COLO668 (cell line): ENCODE data around the gene CERS6.

ENCODE experiments used
- DNase-seq: peaks from one replicate; lab custom pipeline; 2025; ENCODE audit not compliant: unreplicated experiment; lab: John Stamatoyannopoulos, UW

The CERS6 gene

GRCh38 chr2:168722592-168722991 lies 266.5 kb downstream of the CERS6 start:
- DNase-seq: no peak

GRCh38 chr2:168723275-168723899 lies 267.3 kb downstream of the CERS6 start:
- DNase-seq: no peak

GRCh38 chr2:168726375-168726774 lies 270.3 kb downstream of the CERS6 start:
- no peak for DNase-seq

GRCh38 chr2:168727904-168728470 lies 271.9 kb downstream of the CERS6 start:
- DNase-seq: no peak

- no peak for DNase-seq
Observed at GRCh38 chr2:168729455-168729854, 273.4 kb downstream of the CERS6 start.

- DNase-seq: no peak
Observed at GRCh38 chr2:168730344-168730743, 274.3 kb downstream of the CERS6 start.

- no peak for DNase-seq
Observed at GRCh38 chr2:168731002-168731401, 274.9 kb downstream of the CERS6 start.

GRCh38 chr2:168731616-168732015 lies 275.5 kb downstream of the CERS6 start:
- no peak for DNase-seq

GRCh38 chr2:168732100-168732499 lies 276.0 kb downstream of the CERS6 start:
- no peak for DNase-seq

GRCh38 chr2:168732506-168732905 lies 276.4 kb downstream of the CERS6 start:
- DNase-seq: no peak

- DNase-seq: no peak
Observed at GRCh38 chr2:168734199-168734760, 278.2 kb downstream of the CERS6 start.

GRCh38 chr2:168736649-168737445 lies 280.8 kb downstream of the CERS6 start:
- no peak for DNase-seq

- DNase-seq: no peak
Observed at GRCh38 chr2:168738062-168738461, 282.0 kb downstream of the CERS6 start.

GRCh38 chr2:168740360-168740759 lies 284.3 kb downstream of the CERS6 start:
- DNase-seq: no peak

- no peak for DNase-seq
Observed at GRCh38 chr2:168740788-168741187, 284.7 kb downstream of the CERS6 start.

- no peak for DNase-seq
Observed at GRCh38 chr2:168742258-168742932, 286.3 kb downstream of the CERS6 start.

- DNase-seq: no peak
Observed at GRCh38 chr2:168744844-168745243, 288.8 kb downstream of the CERS6 start.

- DNase-seq: no peak
Observed at GRCh38 chr2:168748461-168748860, 292.4 kb downstream of the CERS6 start.

- no peak for DNase-seq
Observed at GRCh38 chr2:168749297-168749696, 293.2 kb downstream of the CERS6 start.

- no peak for DNase-seq
Observed at GRCh38 chr2:168751104-168751740, 295.1 kb downstream of the CERS6 start.

GRCh38 chr2:168752361-168752760 lies 296.3 kb downstream of the CERS6 start:
- DNase-seq: no peak
